GM19035 (cell line): ENCODE data around the gene ZDHHC14.

ENCODE experiments used
- ATAC-seq: cut with Tn5 transposase; IDR thresholded peaks from one replicate; pipeline ENCODE4 v1.9.1; 2021; ENCODE audit not compliant: unreplicated experiment

The ZDHHC14 gene

DNA sequence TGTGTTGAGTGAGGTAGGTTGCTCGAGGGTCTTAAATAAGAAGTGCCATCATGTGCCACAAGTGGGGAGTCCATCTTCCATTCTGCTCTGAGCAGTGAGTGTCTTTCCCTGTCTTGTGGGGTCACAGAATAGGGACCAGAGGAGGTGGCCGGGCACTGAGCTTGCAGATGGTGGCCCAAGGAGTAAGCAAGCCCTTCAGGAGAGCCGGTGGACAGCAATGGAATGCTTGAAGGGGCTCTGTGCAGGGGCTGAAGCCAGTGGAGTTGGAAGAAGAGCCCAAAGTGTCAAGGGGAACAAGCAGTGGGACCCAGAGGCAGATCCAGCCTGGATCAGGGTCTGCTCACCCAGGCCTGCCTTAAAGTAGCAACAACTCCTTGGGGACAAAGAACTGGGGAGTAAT, 228.6 kb downstream of the ZDHHC14 start:
- ATAC-seq, result no peak

DNA sequence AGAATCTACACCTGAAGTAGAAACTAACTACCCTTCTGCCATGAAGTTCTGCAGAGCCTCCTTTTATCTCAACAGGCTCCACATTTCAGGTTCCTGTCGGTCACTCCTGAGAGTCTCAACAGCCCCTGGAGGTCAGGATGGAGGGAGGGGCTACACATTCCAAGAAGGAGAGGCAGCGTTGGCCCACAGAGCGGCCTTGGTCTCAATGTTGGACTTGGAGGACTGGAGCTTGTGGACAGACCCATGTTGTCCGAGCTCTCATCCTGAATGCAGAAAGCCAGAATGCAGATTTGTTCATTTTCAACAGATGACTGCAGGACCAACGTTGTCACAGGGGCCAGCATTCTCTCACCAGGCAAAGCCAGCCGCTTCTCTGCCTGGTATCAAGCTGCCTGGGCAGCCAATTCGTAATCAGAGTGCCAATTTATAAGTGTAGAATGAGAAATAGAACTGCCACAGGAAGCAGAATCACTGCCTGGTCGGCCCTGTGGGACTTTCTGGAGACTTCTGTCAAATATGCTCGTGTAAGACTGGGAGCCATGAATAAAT, 229.5 kb downstream of the ZDHHC14 start:
- ATAC-seq, result no peak

DNA sequence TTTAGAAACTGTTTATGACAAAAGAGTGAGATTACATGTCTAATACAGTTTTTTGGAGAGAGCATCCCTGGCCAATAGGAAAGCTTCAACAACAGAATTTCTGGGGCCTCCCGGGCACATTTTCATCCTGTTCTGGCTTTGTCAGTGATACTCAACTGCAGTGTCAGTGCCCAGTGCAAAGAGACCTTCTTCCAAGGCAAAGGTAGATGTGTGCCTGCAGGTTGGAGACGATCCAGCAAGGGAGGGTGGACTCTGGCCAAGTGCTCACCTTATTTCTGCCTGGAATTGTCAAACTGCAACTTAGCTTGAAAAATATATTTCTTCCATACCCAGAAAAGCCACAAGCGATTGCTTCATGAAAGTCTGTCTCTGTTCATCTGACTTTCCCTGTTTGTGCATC, 230.4 kb downstream of the ZDHHC14 start:
- ATAC-seq, result no peak

- ATAC-seq, result no peak
These were observed 232.1 kb downstream of the ZDHHC14 start for GRCh38 chr6:157613011-157613522.

- no peak for ATAC-seq
These were observed 233.1 kb downstream of the ZDHHC14 start for GRCh38 chr6:157614026-157614568.

DNA sequence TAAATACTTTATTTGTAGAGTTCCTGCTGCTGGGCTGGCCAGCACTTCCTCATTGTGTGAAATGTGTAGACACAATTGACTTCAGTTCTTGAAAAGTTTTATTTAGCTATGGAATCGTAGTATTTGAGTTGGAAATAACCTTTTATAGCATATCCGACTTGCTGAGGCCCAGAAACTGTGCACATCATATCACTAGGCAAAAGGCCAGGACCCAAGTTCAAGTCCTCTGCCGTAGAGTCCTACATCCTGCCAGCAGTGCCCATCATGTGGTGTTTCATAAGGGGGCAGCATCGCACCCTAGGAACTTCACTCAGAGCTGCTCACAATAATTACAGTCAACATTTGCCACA, 234.4 kb downstream of the ZDHHC14 start:
- ATAC-seq, result no peak

DNA sequence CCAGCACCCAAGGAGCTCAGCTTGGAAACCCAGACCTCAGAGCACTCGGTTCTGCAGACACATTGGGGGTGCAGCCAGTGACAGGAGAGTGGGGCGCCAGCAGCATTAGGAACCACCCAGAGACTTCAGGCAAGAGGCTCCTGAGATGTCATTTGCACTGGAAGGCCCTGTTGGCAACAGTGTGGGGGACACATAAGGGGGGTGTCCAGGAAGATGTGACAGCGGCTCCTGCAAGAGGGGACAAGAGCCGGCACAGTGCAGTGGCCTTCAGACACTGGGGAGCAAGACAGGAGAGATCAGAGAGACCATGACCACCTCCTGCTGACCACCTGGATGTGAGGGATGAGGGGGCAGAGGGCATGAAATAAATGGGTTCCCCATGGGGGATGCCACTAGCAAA, 235.0 kb downstream of the ZDHHC14 start:
- no peak for ATAC-seq

- ATAC-seq, result no peak
These were observed 240.0 kb downstream of the ZDHHC14 start for GRCh38 chr6:157620944-157621343.

DNA sequence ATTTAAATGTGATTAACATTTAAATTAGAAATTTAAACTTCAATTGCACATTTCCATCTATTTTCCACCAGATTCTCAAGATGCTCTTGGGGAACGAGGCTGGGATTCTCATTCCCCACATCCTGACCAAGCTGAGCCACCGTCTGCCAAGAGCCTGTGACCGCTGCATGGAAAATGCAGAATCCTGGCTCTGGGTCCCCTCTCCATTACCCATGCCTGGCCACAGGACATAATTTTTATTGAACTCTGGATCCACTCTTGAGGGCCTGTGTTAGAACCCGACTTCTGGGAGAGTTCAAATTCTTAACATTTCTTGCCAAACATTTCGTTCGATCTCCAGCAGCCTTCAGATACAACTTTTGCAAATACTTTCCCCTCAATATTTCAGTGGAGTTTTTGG, 240.4 kb downstream of the ZDHHC14 start:
- no peak for ATAC-seq

GRCh38 chr6:157622427-157622826, 241.4 kb downstream of the ZDHHC14 start:
- ATAC-seq, result no peak

- ATAC-seq, result no peak
These were observed 244.1 kb downstream of the ZDHHC14 start for GRCh38 chr6:157625111-157625510.

GRCh38 chr6:157625764-157626163, 244.8 kb downstream of the ZDHHC14 start:
- no peak for ATAC-seq

- ATAC-seq, result no peak
These were observed 246.4 kb downstream of the ZDHHC14 start for GRCh38 chr6:157627195-157627966.

- ATAC-seq, result no peak
These were observed 247.5 kb downstream of the ZDHHC14 start for GRCh38 chr6:157628463-157628862.

GRCh38 chr6:157629220-157629619, 248.2 kb downstream of the ZDHHC14 start:
- no peak for ATAC-seq

DNA sequence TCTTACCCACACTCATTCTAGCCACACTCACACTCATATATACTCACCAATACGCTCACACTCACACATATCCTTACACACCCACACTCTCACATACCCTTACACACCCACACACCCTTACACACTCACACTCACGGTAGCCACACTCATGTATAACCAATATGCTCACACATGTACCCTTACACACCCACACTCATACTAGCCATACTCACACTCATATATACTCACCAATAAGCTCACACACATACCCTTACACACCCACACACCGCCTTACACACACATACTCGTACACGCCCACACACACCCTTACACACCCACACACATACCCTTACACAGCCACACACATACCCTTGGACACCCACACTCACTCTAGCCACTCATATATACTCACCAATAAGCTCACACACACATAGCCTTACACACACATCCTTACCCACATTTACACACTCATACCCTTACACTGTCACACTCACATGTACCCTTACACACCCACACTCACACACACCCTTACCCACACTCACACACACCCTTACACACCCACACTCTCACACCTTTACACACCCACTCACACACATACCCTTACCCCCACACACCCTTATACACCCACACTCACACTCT, 249.6 kb downstream of the ZDHHC14 start:
- ATAC-seq, result no peak

- ATAC-seq, result no peak
These were observed 250.4 kb downstream of the ZDHHC14 start for GRCh38 chr6:157631412-157631811.

GRCh38 chr6:157631838-157632614, 251.0 kb downstream of the ZDHHC14 start:
- ATAC-seq, result no peak

DNA sequence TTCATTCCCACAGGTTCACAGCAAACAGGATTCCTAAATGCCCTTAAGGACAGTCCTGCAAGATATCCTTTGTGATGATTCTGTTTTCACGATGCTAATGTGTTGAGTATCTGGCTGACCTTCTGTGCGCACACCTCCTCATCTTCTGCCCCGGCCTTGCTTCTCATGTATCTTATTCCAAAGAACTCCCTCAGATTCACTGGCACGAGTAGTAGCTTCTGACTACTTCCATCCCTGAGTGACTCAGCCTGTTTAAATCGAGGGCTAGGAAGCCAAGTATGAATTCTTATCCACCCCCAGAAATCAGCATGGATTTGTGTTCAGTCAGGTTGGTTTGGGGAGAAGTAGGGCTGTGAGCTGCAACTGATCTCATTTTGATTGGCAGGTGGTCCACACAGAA, 251.8 kb downstream of the ZDHHC14 start:
- ATAC-seq, result no peak

DNA sequence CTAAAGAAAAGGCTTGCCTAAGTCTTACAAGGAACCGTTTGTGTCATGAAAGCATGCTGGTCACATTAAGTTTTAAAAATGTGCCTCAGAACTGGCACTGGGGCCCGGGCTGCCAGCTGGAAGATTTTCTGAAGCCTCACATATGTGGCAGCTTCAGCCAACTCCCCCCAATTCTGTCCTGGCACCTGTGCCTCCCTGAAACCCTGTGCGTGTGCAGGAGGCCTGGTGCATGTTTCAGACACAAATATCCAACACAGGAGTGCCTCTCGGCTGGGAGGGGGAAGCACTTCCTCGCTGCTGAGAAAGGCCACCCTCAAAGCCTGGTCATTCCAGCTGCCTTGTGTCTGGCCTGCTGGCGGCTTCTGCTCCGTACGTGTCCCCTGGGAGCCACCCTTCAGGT, 253.6 kb downstream of the ZDHHC14 start:
- no peak for ATAC-seq
